Measurements from ENCODE around the gene DHRSX.

DNA sequence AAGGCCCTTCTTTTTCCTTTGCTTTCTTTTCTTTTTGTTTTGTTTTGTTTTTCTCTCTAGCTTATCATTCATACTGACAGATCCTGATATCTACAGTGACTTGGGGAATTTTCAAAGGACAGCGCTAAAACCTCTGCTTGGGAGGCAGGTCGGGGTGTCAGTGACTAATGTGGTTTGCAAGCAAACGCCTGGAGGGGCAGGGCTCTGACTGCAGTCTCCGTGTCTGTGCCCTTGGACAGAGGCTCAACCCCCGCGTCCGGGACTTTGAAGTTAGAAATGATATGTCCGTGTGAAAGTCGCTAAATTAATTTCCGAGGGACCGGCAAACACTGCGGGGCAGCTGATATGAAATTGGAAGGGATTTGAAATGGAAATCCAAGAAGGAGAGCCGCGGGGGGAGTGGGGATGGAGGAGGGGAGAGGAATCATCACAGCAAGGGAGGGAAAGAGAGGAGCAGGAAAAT lies 312.4 kb downstream of the DHRSX start:
- TF ChIP-seq POLR2A (IDR thresholded peaks at IDR 0.05), result no peak
- TF ChIP-seq, protein P1, sequence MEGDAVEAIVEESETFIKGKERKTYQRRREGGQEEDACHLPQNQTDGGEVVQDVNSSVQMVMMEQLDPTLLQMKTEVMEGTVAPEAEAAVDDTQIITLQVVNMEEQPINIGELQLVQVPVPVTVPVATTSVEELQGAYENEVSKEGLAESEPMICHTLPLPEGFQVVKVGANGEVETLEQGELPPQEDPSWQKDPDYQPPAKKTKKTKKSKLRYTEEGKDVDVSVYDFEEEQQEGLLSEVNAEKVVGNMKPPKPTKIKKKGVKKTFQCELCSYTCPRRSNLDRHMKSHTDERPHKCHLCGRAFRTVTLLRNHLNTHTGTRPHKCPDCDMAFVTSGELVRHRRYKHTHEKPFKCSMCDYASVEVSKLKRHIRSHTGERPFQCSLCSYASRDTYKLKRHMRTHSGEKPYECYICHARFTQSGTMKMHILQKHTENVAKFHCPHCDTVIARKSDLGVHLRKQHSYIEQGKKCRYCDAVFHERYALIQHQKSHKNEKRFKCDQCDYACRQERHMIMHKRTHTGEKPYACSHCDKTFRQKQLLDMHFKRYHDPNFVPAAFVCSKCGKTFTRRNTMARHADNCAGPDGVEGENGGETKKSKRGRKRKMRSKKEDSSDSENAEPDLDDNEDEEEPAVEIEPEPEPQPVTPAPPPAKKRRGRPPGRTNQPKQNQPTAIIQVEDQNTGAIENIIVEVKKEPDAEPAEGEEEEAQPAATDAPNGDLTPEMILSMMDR (IDR thresholded peaks at IDR 0.05), result no peak
